ENCODE data around the gene FGF14. TPM values are rescaled to one million over a fixed set of nuclear protein-coding genes. Genes with fewer than 3 reads are reported as not detected.

FGF14 gene
- 1 to 10 TPM in 2 of 4 donors, under 1 TPM in 2; 0.12 to 3.5 (median 1.3) TPM for total RNA-seq

- DNase-seq (ENCODE audit: low spot score): no peak
- no peak for ATAC-seq (ENCODE audit: low FRiP score)
- TF ChIP-seq CTCF (IDR thresholded peaks at IDR 0.05): no peak
Observed at GRCh38 chr13:102401766-102402165, at the start of gene FGF14. FGF14 (minus strand) TSS chr13:102402048.

GRCh38 chr13:102443249-102443648 is 41.4 kb upstream of the FGF14 start:
- no peak for TF ChIP-seq CTCF (IDR thresholded peaks at IDR 0.05)
- DNase-seq (ENCODE audit: low spot score) (no peak), ATAC-seq (ENCODE audit: low FRiP score) (no peak)

GRCh38 chr13:102441085-102441484 is 39.2 kb upstream of the FGF14 start:
- DNase-seq (ENCODE audit: low spot score) (no peak), ATAC-seq (ENCODE audit: low FRiP score) (no peak)
- no peak for TF ChIP-seq CTCF (IDR thresholded peaks at IDR 0.05)

- TF ChIP-seq CTCF (IDR thresholded peaks at IDR 0.05): no peak
- DNase-seq (ENCODE audit: low spot score) (no peak), ATAC-seq (ENCODE audit: low FRiP score) (no peak)
Observed at GRCh38 chr13:102440259-102440936, 38.5 kb upstream of the FGF14 start.

GRCh38 chr13:102422690-102423089 is 20.8 kb upstream of the FGF14 start:
- DNase-seq (ENCODE audit: low spot score) (no peak), ATAC-seq (ENCODE audit: low FRiP score) (no peak)
- TF ChIP-seq CTCF (IDR thresholded peaks at IDR 0.05): no peak

GRCh38 chr13:102405499-102406100 is 3.8 kb upstream of the FGF14 start:
- TF ChIP-seq CTCF (IDR thresholded peaks at IDR 0.05): no peak
- no peak for DNase-seq (ENCODE audit: low spot score)
- no peak for ATAC-seq (ENCODE audit: low FRiP score)

- no peak for TF ChIP-seq CTCF (IDR thresholded peaks at IDR 0.05)
- no peak for DNase-seq (ENCODE audit: low spot score)
- peak; percentile 30 for ATAC-seq (ENCODE audit: low FRiP score)
Observed at GRCh38 chr13:102402290-102402689, 442 bp upstream of the FGF14 start.

Data from omental fat pad (tissue), 4 donors.